Erythroblast (primary cell): ENCODE results near the gene FLYWCH1.

Source experiments
- GATA1 ChIP-seq: IDR thresholded peaks from 2 replicates; pipeline ENCODE4 v1.6.1; 2011; ENCODE audit warnings: low read depth, mild to moderate bottlenecking, control low read depth, low read length, moderate library complexity
- POLR2A ChIP-seq: IDR thresholded peaks from 2 replicates; pipeline ENCODE4 v1.6.1; 2011; ENCODE audit warnings: mild to moderate bottlenecking, low read length

DNA sequence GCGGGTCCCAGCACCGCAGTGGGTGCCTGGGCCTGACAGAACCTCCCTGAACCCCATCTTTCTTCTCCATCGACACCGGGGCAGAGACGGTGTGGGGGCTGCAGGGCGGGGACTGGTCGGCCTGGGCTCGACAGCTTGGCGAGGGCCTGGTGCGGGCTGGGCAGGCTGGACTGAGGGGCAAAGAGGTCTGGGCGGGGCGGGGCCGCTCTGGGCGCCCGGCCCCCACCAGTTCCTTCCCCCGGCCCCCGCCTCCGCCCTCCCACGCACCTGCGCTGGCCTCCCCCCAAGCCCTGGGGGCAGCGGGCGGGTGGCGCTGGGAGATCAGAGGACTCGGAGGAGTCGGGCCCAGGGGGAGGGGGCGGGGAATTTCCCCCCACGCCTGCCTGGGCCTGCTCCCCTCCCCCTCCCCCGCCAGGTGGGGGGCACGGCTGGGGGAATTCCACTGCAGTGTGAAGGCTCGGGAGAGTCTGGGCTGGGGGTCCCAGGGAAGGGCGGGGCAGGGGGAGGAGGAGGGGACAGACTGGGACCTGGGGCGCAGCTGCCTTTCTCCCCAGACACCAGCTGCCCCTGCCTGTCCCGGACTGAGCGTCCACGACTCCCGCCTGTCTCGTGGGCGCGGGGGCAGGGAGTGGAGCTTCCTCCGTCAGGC lies 51.5 kb downstream of the FLYWCH1 start:
- TF ChIP-seq POLR2A (no peak), GATA1 (no peak)
